ENCODE measurements around the gene SUSD1. TPM values are rescaled to one million over a fixed set of nuclear protein-coding genes. Genes with fewer than 3 reads are reported as not detected.

The SUSD1 gene
- polyA plus RNA-seq, 1 of the 3 experiments (the other 2 are of a cell fraction), result 8.2 TPM

DNA sequence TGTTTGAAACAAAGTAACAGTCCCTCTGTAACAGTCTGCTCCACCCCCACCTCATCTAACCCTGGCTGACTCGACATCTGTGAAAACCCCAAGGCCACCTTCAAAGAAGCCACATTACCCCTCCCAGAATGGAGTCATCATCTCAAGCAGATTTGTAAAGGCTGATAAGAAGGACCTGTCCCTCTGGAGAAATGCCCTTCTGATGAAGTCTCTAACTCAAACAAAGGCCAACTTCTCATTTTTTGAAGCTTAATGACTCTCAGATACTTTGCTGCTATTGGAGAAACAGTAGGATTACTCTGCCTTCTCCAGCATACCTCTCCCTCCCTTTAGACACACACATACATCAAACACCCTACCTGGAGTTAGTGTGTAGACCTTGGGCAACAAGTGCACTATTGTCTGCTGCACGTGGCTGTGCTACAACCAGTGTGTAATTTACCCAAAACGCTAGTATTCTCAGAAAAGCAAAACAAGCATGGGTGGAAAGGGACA is 5.3 kb upstream of the SUSD1 start (continued):
- TF ChIP-seq FOSL2 (IDR thresholded peaks at IDR 0.05; ENCODE audit: borderline replicate concordance, low read depth) (no peak), SIN3A (IDR thresholded peaks at IDR 0.05; ENCODE audit: borderline replicate concordance, low read depth, low read length) (no peak)

DNA sequence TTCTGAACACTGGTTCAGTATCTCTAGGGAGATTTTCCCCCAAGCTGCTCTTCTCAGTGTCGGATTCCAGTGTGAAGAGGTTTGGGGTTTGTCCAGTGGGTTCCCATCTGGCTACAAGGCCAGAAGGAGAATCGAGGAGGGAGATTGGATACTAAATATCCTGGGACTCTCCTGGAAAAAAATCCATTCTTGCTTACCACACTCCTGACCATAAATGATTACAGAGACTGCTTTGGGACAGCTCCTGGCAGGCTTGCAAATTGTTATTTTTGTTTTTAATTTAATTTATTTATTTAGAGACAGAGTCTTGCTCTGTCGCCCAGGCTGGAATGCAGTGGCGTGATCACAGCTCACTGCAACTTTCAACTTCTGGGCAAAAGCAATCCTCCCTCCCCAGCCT is 4.7 kb upstream of the SUSD1 start:
- Histone ChIP-seq H2AFZ (ENCODE audit: low read depth) (no peak overlapping the region), H3K36me3 (replicated peaks in 1 of 2; ENCODE audit: control insufficient read depth in 1 of 2, insufficient read depth in 2 of 2, low read length in 1 of 2) (no peaks in the 10 kb centered on the region), H3K27ac (ENCODE audit: low read depth in 2 of 2, low read length in 1 of 2) (no peak overlapping the region), H3K27me3 (ENCODE audit: insufficient read depth) (no peaks in the 10 kb centered on the region), H3K79me2 (ENCODE audit: insufficient read depth) (no peaks in the 10 kb centered on the region), H3K4me2 (no peak overlapping the region), H4K20me1 (ENCODE audit: insufficient read depth) (no peaks in the 10 kb centered on the region), H3K9ac (no peak overlapping the region), H3K9me2 (no peaks in the 10 kb centered on the region), H3K9me3 (no peaks in the 10 kb centered on the region), H3K4me3 (ENCODE audit: low read depth in 2 of 2, low read length in 1 of 2) (no peak overlapping the region), H3K4me1 (ENCODE audit: control insufficient read depth in 1 of 2, insufficient read depth in 2 of 2, low read depth in 1 of 2, low read length in 1 of 2) (peaks cover 4 to 7% of the 10 kb centered on the region in 2 experiments; a peak in 1 of 4 replicates), H3F3A (replicated peaks; ENCODE audit: insufficient read depth) (peaks cover 4% of the 10 kb centered on the region)
- TF ChIP-seq, protein P1, sequence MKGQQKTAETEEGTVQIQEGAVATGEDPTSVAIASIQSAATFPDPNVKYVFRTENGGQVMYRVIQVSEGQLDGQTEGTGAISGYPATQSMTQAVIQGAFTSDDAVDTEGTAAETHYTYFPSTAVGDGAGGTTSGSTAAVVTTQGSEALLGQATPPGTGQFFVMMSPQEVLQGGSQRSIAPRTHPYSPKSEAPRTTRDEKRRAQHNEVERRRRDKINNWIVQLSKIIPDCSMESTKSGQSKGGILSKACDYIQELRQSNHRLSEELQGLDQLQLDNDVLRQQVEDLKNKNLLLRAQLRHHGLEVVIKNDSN (IDR thresholded peaks at IDR 0.05; ENCODE audit: borderline replicate concordance, low read depth), result no peak
- TF ChIP-seq CHD2 (IDR thresholded peaks at IDR 0.05; ENCODE audit: low read length, partially characterized antibody), result no peak
- no peak for TF ChIP-seq NRF1 (IDR thresholded peaks at IDR 0.05; ENCODE audit: low read depth, low read length)
- no peak for TF ChIP-seq RFX5 (IDR thresholded peaks at IDR 0.05; ENCODE audit: low read length)
- TF ChIP-seq FOSL2 (IDR thresholded peaks at IDR 0.05; ENCODE audit: borderline replicate concordance, low read depth), result no peak
- TF ChIP-seq, protein P2, sequence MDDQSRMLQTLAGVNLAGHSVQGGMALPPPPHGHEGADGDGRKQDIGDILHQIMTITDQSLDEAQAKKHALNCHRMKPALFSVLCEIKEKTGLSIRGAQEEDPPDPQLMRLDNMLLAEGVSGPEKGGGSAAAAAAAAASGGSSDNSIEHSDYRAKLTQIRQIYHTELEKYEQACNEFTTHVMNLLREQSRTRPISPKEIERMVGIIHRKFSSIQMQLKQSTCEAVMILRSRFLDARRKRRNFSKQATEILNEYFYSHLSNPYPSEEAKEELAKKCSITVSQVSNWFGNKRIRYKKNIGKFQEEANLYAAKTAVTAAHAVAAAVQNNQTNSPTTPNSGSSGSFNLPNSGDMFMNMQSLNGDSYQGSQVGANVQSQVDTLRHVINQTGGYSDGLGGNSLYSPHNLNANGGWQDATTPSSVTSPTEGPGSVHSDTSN (IDR thresholded peaks at IDR 0.05), result no peak
- TF ChIP-seq MEF2A (IDR thresholded peaks at IDR 0.05; ENCODE audit: borderline replicate concordance, low read depth), result no peak
- TF ChIP-seq POLR2AphosphoS5 (IDR thresholded peaks at IDR 0.05; ENCODE audit: low read depth, low read length), result no peak
- no peak for TF ChIP-seq ELF1 (IDR thresholded peaks at IDR 0.05)
- TF ChIP-seq RCOR1 (IDR thresholded peaks at IDR 0.05; ENCODE audit: low read length), result no peak
- WGBS (ENCODE audit: low lambda C conversion rate), result 78% methylated on average over 4 of the region's 4 CpGs
- ChIA-PET CTCF (no interaction called here), POLR2A (no interaction called here)
- no peak for DNase-seq

DNA sequence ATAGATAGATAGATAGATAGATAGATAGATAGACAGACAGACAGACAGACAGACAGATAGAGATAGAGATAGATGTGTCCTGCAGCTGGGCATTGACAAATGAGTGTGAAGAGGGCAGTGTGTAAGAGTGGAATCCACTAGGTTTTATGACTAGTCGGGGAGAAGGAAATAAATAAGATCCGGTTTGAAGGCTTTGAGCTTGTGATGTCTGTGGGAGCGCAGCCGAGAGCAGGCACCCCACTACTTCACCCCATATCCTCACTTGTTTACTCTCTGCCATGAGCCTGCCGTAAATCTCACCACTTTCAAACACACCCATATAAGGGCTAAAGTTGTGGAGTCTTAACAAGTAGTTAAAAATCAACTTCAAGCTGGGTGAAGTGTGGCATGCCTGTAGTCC is 1.4 kb upstream of the SUSD1 start:
- H3K4me2 ChIP-seq, result no peak overlapping the region
- peaks cover 4% of the 10 kb centered on the region for H3F3A ChIP-seq (replicated peaks; ENCODE audit: insufficient read depth)
- no peaks in the 10 kb centered on the region for H3K9me3 ChIP-seq
- 76% methylated on average over 5 of the region's 5 CpGs for WGBS (ENCODE audit: low lambda C conversion rate)
- ChIA-PET POLR2A (interaction anchor here (0.6 kb wide), 3 partner anchors 8 to 66 kb away, joined by 3 to 4 read pairs (median 3); no protein-coding TSS in a partner anchor), CTCF (interaction anchor here (0.6 to 1.7 kb wide), 5 partner anchors 7 to 185 kb away, joined by 3 to 9 read pairs (median 3); no protein-coding TSS in a partner anchor)
- peaks cover 4 to 13% of the 10 kb centered on the region in 2 experiments; a peak in 1 of 4 replicates for H3K4me1 ChIP-seq (ENCODE audit: control insufficient read depth in 1 of 2, insufficient read depth in 2 of 2, low read depth in 1 of 2, low read length in 1 of 2)
- H3K9me2 ChIP-seq, result no peaks in the 10 kb centered on the region
- no peak overlapping the region for H3K9ac ChIP-seq
- no peak overlapping the region for H3K4me3 ChIP-seq (ENCODE audit: low read depth in 2 of 2, low read length in 1 of 2)
- H3K27ac ChIP-seq (ENCODE audit: low read depth in 2 of 2, low read length in 1 of 2), result no peak overlapping the region
- DNase-seq, result no peak
- no peaks in the 10 kb centered on the region for H3K27me3 ChIP-seq (ENCODE audit: insufficient read depth)
- no peaks in the 10 kb centered on the region for H3K79me2 ChIP-seq (ENCODE audit: insufficient read depth)
- H3K36me3 ChIP-seq (replicated peaks in 1 of 2; ENCODE audit: control insufficient read depth in 1 of 2, insufficient read depth in 2 of 2, low read length in 1 of 2), result no peaks in the 10 kb centered on the region
- no peaks in the 10 kb centered on the region for H4K20me1 ChIP-seq (ENCODE audit: insufficient read depth)
- no peak overlapping the region for H2AFZ ChIP-seq (ENCODE audit: low read depth)
- TF ChIP-seq CHD2 (IDR thresholded peaks at IDR 0.05; ENCODE audit: low read length, partially characterized antibody) (no peak), FOSL2 (IDR thresholded peaks at IDR 0.05; ENCODE audit: borderline replicate concordance, low read depth) (no peak), RCOR1 (IDR thresholded peaks at IDR 0.05; ENCODE audit: low read length) (no peak), FOXJ3 (CRISPR knock-in tag; IDR thresholded peaks at IDR 0.05) (no peak), TEAD4 (IDR thresholded peaks at IDR 0.05; ENCODE audit: borderline replicate concordance, insufficient read depth) (no peak), RAD21 (IDR thresholded peaks at IDR 0.05; ENCODE audit: low read length) (no peak), FOXM1 (IDR thresholded peaks at IDR 0.05; ENCODE audit: low read depth) (no peak), TAF1 (IDR thresholded peaks at IDR 0.05; ENCODE audit: borderline replicate concordance, low read depth, low read length) (no peak), GABPA (IDR thresholded peaks at IDR 0.05; ENCODE audit: low read depth) (no peak), NRF1 (IDR thresholded peaks at IDR 0.05; ENCODE audit: low read depth, low read length) (no peak), SMC3 (IDR thresholded peaks at IDR 0.05; ENCODE audit: low read depth, low read length) (no peak), GATA2 (CRISPR knock-in tag; IDR thresholded peaks at IDR 0.05) (no peak), POLR2AphosphoS5 (IDR thresholded peaks at IDR 0.05; ENCODE audit: low read depth, low read length) (no peak)
- TF ChIP-seq, protein P3, sequence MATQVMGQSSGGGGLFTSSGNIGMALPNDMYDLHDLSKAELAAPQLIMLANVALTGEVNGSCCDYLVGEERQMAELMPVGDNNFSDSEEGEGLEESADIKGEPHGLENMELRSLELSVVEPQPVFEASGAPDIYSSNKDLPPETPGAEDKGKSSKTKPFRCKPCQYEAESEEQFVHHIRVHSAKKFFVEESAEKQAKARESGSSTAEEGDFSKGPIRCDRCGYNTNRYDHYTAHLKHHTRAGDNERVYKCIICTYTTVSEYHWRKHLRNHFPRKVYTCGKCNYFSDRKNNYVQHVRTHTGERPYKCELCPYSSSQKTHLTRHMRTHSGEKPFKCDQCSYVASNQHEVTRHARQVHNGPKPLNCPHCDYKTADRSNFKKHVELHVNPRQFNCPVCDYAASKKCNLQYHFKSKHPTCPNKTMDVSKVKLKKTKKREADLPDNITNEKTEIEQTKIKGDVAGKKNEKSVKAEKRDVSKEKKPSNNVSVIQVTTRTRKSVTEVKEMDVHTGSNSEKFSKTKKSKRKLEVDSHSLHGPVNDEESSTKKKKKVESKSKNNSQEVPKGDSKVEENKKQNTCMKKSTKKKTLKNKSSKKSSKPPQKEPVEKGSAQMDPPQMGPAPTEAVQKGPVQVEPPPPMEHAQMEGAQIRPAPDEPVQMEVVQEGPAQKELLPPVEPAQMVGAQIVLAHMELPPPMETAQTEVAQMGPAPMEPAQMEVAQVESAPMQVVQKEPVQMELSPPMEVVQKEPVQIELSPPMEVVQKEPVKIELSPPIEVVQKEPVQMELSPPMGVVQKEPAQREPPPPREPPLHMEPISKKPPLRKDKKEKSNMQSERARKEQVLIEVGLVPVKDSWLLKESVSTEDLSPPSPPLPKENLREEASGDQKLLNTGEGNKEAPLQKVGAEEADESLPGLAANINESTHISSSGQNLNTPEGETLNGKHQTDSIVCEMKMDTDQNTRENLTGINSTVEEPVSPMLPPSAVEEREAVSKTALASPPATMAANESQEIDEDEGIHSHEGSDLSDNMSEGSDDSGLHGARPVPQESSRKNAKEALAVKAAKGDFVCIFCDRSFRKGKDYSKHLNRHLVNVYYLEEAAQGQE (IDR thresholded peaks at IDR 0.05; ENCODE audit: low read depth, low read length), result no peak
- TF ChIP-seq, protein P1 (IDR thresholded peaks at IDR 0.05; ENCODE audit: borderline replicate concordance, low read depth), result no peak

All from SK-N-SH (cell line).